GM12891 (cell line): ENCODE results near the gene CES3.

Experiments
- PAX5 ChIP-seq: IDR thresholded peaks from 2 replicates; pipeline ENCODE4 v1.6.1; 2011; ENCODE audit warnings: low read length, moderate library complexity, mild to moderate bottlenecking; ENCODE audit not compliant: insufficient read depth, severe bottlenecking
- POLR2A ChIP-seq: IDR thresholded peaks from 2 replicates; pipeline ENCODE4 v1.6.1; 2011; ENCODE audit warnings: low read depth, low read length, control low read depth
- POLR2AphosphoS5 ChIP-seq: IDR thresholded peaks from 2 replicates; pipeline ENCODE4 v1.6.1; 2011; ENCODE audit warnings: low read depth, low read length, control low read depth
- POU2F2 ChIP-seq: IDR thresholded peaks from 2 replicates; pipeline ENCODE4 v1.6.1; 2011; ENCODE audit warnings: low read depth, mild to moderate bottlenecking, control low read depth, low read length, moderate library complexity
- SPI1 ChIP-seq: IDR thresholded peaks from 2 replicates; pipeline ENCODE4 v1.6.1; 2011; ENCODE audit warnings: low read depth, low read length, control low read depth
- TAF1 ChIP-seq: IDR thresholded peaks from 2 replicates; pipeline ENCODE4 v1.6.1; 2011; ENCODE audit warnings: low read depth, low read length, control low read depth

- no peak for TF ChIP-seq POLR2AphosphoS5
- TF ChIP-seq POLR2A: no peak
- TF ChIP-seq TAF1: no peak
- no peak for TF ChIP-seq POU2F2
- TF ChIP-seq SPI1: no peak
- no peak for TF ChIP-seq PAX5
Measured at GRCh38 chr16:67016681-67017420, 55.8 kb downstream of the CES3 start.
